Body of pancreas (tissue), 4 donors: ENCODE results near the gene COA8. TPM values are rescaled to one million over a fixed set of nuclear protein-coding genes. Genes with fewer than 3 reads are reported as not detected.

Experiments
- ATAC-seq: fragments of 150-250 bp; one replicate; pipeline ENCODE4 v1.9.1; 2016
- DNase-seq, 4 donors: peaks; one replicate each; pipeline ENCODE4 v3.0.0-alpha.2; 2019
- H3K27ac ChIP-seq, 4 donors: fragments of 200-600 bp; sonication (generic); 1 replicate in 3 of 4; 2 replicates in 1 of 4; pipeline versions ENCODE4 v1.5.1 to v1.6.1; 2016 to 2019; ENCODE audit warnings: mild to moderate bottlenecking in 1 of 4, mixed read lengths in 1 of 4, moderate library complexity in 1 of 4
- H3K27me3 ChIP-seq, 2 donors: fragments of 200-600 bp; sonication (generic); one replicate each; pipeline ENCODE4 v1.6.0; 2016; ENCODE audit warnings: mild to moderate bottlenecking in 1 of 2
- H3K36me3 ChIP-seq, 2 donors: fragments of 200-600 bp; sonication (generic); replicated peaks in 1 of 2; 2 replicates each; pipeline ENCODE4 v1.5.1; 2016; ENCODE audit warnings: low read depth in 2 of 2; ENCODE audit not compliant: insufficient read depth in 1 of 2
- H3K4me1 ChIP-seq: fragments of 200-600 bp; sonication (generic); one replicate; pipeline ENCODE4 v1.6.0; 2016
- H3K4me3 ChIP-seq, 2 donors: fragments of 200-600 bp; sonication (generic); 1 replicate in 1 of 2; 2 replicates in 1 of 2; pipeline ENCODE4 v1.5.1; 2016 to 2019
- H3K9me3 ChIP-seq, 3 donors: fragments of 200-600 bp; sonication (generic); 1 replicate in 2 of 3; 2 replicates in 1 of 3; pipeline ENCODE4 v1.5.1; 2016
- POLR2A ChIP-seq, 3 donors: fragments of 450-650 bp; IDR thresholded peaks; one replicate each; pipeline ENCODE4 v1.6.1; 2016; ENCODE audit warnings: antibody characterized with exemption in 3 of 3, mild to moderate bottlenecking in 2 of 3
- WGBS, 2 donors: methylation state at CpG; one replicate each; pipeline ENCODE4 v1.1.5; 2017; 5-methylcytosine and 5-hydroxymethylcytosine counted together
- intact Hi-C: fragments of 100-400 bp; cut with DNase I; formaldehyde crosslinking; loops from one replicate; pipeline ENCODE4 v1.15.1; 2023
- total RNA-seq, 2 donors: library from RNA; depleted of rRNA; stranded (reverse); fragments of >200 nt; gene quantifications; one replicate each; pipeline ENCODE4 v1.1.0, GENCODE V29; 2016
- TF ChIP-seq, protein P1 (sequence below), 7 experiments: fragments of 450-650 bp in 4 of 7; fragments of 200-600 bp in 3 of 7; sonication (generic) in 3 of 7; IDR thresholded peaks; one replicate each; pipeline ENCODE4 v1.5.1; 2016 to 2019; ENCODE audit warnings: antibody characterized with exemption in 7 of 7

COA8 gene
- total RNA-seq, 2 donors from 2014 or later, result 15.2 to 32.2 TPM

DNA sequence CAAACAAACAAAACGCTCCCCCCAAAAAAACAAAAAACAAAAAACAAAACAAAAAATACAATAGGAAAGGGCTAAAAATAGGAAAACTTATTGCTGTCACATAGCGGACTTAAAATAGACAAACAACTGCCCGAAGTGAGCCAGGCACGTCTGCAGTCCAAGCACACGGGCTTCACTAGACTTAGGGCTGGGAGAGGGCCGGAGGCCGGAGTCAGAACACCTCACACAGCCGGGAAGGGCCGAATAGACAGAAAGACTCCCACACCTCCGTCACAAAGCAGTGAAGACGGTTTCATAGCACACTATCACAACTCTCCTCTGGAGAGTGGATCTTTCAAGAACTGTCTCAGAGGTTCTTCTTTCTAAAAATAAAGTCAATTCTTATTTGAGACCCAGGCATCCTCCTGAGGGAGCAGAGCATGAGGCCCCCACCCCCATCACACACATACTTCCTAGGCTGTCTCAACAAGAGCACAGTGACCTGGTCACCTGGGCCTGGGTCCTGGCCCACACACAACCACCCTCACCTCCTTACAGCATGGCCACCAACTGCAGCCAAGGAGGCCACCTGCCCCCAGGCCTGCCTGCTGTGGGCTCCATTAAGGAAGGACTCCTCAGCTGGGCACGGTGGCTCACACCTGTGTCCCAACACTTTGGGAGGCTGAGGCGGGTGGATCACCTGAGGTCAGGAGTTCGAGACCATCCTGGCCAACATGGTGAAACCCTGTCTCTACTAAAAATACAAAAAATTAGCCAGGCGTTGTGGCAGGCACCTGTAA is 7.0 kb upstream of the COA8 start:
- H3K4me1 ChIP-seq, result peaks cover 41% of the 10 kb centered on the region
- 83 to 85% methylated on average over 13 to 15 of the region's 15 CpGs for WGBS, 2 donors

DNA sequence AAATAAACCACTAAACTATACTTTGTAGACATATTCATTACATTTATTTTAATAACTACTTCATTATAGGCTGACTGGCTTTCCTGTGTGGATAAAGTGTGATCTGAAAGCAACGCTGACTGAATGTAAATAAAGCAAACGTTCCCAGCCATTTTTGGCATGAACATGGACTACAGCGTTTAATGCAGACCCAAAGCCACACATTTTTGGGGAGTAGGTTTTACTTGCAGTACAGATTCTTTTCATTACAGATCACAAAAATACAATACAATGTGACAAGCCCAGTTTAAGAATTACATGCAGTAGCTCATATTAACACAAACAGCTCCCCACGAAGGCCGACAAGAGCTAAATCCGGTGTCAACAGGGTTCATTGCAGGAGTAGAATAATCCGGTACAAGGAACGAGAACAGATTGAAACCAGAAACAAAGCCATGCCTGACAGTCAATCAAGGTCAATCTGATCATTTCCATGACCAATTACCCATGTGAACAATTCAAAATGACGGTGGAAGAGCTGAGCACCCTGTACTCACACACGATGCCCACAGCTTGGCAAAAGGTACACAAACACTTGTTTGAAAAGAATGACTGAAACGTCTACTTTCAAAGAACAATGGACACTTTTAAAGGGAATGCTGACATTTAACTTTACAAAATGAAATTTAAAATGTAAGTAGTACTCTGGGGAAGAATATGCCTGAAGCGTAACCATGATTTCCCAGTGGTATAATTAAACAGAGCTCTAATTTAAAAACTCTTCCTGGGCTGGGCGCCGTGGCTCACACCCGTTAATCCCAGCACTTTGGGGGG is 5.6 kb upstream of the COA8 start:
- Histone ChIP-seq H3K27ac (peak overlapping the region in 1 of 4 donors; percentile 6), H3K9me3 (no peaks in the 10 kb centered on the region), H3K4me3 (no peak overlapping the region), H3K36me3 (peaks cover 0 to 3% of the 10 kb centered on the region in 2 donors), H3K4me1 (peaks cover 49% of the 10 kb centered on the region), H3K27me3 (no peaks in the 10 kb centered on the region)
- 40 to 51% methylated on average over 15 of the region's 15 CpGs for WGBS, 2 donors
- intact Hi-C loops, result no loop called here
- ATAC-seq, result no peak
- TF ChIP-seq, protein P1, sequence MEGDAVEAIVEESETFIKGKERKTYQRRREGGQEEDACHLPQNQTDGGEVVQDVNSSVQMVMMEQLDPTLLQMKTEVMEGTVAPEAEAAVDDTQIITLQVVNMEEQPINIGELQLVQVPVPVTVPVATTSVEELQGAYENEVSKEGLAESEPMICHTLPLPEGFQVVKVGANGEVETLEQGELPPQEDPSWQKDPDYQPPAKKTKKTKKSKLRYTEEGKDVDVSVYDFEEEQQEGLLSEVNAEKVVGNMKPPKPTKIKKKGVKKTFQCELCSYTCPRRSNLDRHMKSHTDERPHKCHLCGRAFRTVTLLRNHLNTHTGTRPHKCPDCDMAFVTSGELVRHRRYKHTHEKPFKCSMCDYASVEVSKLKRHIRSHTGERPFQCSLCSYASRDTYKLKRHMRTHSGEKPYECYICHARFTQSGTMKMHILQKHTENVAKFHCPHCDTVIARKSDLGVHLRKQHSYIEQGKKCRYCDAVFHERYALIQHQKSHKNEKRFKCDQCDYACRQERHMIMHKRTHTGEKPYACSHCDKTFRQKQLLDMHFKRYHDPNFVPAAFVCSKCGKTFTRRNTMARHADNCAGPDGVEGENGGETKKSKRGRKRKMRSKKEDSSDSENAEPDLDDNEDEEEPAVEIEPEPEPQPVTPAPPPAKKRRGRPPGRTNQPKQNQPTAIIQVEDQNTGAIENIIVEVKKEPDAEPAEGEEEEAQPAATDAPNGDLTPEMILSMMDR (IDR thresholded peaks at IDR 0.05), result no peak
- no peak for DNase-seq

More for the DNA sequence above, 7.0 kb upstream of the COA8 start:
- ATAC-seq (no peak), DNase-seq (no peak)
- no peak for TF ChIP-seq POLR2A (IDR thresholded peaks at IDR 0.05)
- TF ChIP-seq, protein P1 (IDR thresholded peaks at IDR 0.05), result no peak
- intact Hi-C loops, result no loop called here
- peaks cover 0 to 3% of the 10 kb centered on the region in 2 donors for H3K36me3 ChIP-seq
- no peak overlapping the region for H3K4me3 ChIP-seq
- H3K9me3 ChIP-seq, result no peaks in the 10 kb centered on the region
- H3K27me3 ChIP-seq, result no peaks in the 10 kb centered on the region
- H3K27ac ChIP-seq, result no peak overlapping the region

DNA sequence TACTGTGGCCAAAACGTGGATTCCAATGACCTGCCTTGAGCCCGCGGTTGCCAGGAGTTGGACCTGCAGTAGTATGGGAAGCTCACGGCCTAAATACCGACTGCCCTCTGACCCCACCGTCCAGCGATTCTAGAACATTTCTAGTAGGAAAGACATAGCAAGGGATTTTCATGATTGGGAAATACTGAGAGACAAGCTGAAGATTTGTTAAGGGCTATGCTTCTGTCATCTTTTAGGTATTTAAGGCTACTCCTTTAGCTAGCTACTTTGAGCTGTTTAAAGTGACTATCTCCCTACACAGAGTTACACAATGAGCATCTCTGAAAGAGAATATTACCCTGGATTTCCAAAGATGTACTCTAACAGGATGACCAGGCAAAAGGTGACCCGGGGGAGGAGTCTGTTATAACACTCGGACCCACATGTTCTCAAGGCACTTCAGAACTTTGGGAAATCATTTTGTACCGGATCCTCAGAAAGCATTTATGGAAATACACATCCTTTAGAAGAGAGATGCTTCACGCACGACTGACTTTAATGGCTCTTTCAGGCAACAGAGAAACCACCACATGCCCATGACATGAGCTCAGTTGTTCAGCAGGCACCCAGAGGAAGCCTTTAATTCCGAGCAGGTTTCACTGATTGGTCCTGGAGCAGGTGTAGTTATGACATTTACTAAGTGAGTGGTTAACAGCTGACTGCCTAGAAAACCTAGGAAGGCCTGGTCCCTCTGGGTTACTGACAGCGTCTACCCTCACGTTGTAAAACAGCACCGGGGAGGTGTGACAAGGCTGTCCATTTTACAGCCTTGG is 4.5 kb upstream of the COA8 start:
- no peak for DNase-seq
- no peak overlapping the region for H3K4me3 ChIP-seq
- 78 to 84% methylated on average over 16 of the region's 16 CpGs for WGBS, 2 donors
- ATAC-seq, result no peak
- peaks cover 0 to 3% of the 10 kb centered on the region in 2 donors for H3K36me3 ChIP-seq
- no peaks in the 10 kb centered on the region for H3K9me3 ChIP-seq
- TF ChIP-seq POLR2A (IDR thresholded peaks at IDR 0.05), result no peak
- TF ChIP-seq, protein P1 (IDR thresholded peaks at IDR 0.05), result no peak
- peaks cover 49% of the 10 kb centered on the region for H3K4me1 ChIP-seq
- peak overlapping the region in 1 of 4 donors; percentile 1 for H3K27ac ChIP-seq
- no peaks in the 10 kb centered on the region for H3K27me3 ChIP-seq
- intact Hi-C loops, result no loop called here

DNA sequence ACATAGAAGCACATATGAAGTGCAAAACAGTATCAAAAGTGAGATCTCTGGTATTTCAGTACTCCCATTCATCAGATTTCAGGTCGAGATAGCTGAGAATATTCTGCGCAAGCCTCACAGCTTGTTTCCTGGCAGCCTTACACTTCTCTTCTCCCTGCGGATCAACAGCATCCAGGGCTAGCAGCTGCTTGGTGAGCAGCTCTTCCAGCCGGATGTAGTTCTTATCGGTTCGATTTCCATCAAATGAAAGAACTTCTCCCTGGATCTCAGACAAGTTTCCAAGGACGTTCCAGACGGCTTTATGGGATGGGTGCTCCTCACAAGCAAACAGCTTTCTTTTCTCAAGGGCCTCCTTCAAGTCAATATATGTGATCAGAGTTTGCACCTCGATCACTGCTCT is 3.0 kb upstream of the COA8 start:
- Histone ChIP-seq H3K36me3 (peaks cover 0 to 3% of the 10 kb centered on the region in 2 donors), H3K27ac (no peak overlapping the region), H3K4me3 (no peak overlapping the region), H3K4me1 (peaks cover 62% of the 10 kb centered on the region), H3K27me3 (no peaks in the 10 kb centered on the region), H3K9me3 (no peaks in the 10 kb centered on the region)
- intact Hi-C loops, result no loop called here
- DNase-seq (no peak), ATAC-seq (no peak)
- TF ChIP-seq, protein P1 (IDR thresholded peaks at IDR 0.05), result no peak
- no peak for TF ChIP-seq POLR2A (IDR thresholded peaks at IDR 0.05)
- 60 to 62% methylated on average over 3 to 9 of the region's 9 CpGs for WGBS, 2 donors
